Thoracic aorta (tissue), 2 donors: ENCODE results near the gene AOPEP. TPM values are rescaled to one million over a fixed set of nuclear protein-coding genes. Genes with fewer than 3 reads are reported as not detected.
"Not testable (repeated sequence)": the region's sequence is repeated elsewhere in the genome, so short reads cannot be mapped to it uniquely, and the experiment has no call there.

Experiments
- ATAC-seq: fragments of 150-250 bp; one replicate; pipeline ENCODE4 v1.8.0; 2017; ENCODE audit warnings: low read depth; ENCODE audit not compliant: insufficient number of reproducible peaks, low FRiP score
- DNase-seq: peaks from one replicate; pipeline ENCODE4 v3.0.0-alpha.2; 2020; ENCODE audit warnings: low spot score
- H3K27ac ChIP-seq, 2 donors: fragments of 200-600 bp; sonication (generic); 1 replicate in 1 of 2; 2 replicates in 1 of 2; pipeline ENCODE4 v1.5.1; 2016; ENCODE audit warnings: mild to moderate bottlenecking in 2 of 2, moderate library complexity in 2 of 2
- H3K27me3 ChIP-seq: fragments of 200-600 bp; sonication (generic); replicated peaks from 2 replicates; pipeline ENCODE4 v1.6.0; 2016; ENCODE audit warnings: mild to moderate bottlenecking; ENCODE audit not compliant: insufficient read depth
- H3K36me3 ChIP-seq: fragments of 200-600 bp; sonication (generic); one replicate; pipeline ENCODE4 v1.5.1; 2016
- H3K4me1 ChIP-seq, 2 donors: fragments of 200-600 bp; sonication (generic); 1 replicate in 1 of 2; 2 replicates in 1 of 2; pipeline versions ENCODE4 v1.5.1 to v1.6.0; 2016; ENCODE audit warnings: low read depth in 2 of 2, mild to moderate bottlenecking in 1 of 2; ENCODE audit not compliant: control insufficient read depth in 1 of 2
- H3K4me3 ChIP-seq: fragments of 200-600 bp; sonication (generic); 2 replicates; pipeline ENCODE4 v1.5.1; 2016; ENCODE audit warnings: mild to moderate bottlenecking
- H3K9me3 ChIP-seq: fragments of 200-600 bp; sonication (generic); 2 replicates; pipeline ENCODE4 v1.5.1; 2016
- CTCF ChIP-seq: fragments of 200-600 bp; sonication (generic); IDR thresholded peaks from one replicate; pipeline ENCODE4 v1.5.1; 2019; ENCODE audit warnings: antibody characterized with exemption
- total RNA-seq, 2 donors: library from RNA; depleted of rRNA; stranded (reverse); fragments of >200 nt; gene quantifications; one replicate each; pipeline versions ENCODE4 v1.1.0 to v1.2.3, GENCODE V29; 2016

The AOPEP gene
- total RNA-seq, 2 donors from 2014 or later = 494 to 668 TPM

DNA sequence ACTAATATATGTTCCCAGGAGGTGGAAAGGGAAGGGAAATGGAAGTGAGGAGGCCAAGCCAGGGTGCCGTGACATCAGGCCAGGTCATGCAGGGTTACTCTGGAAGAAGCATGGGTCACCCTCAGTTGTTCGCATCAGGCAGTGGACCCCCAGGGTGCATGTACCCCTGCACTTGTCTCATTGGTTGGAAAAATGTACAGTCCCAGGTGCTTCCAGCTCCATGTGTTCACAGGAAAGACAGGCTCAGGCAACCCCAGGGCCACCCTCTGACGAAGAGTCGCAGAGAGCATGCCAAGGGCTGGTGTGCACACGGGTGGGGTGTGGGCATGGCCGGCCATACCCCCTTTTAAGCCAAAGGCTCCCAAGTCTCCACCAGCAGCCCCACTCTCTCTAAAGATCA lies 208.9 kb downstream of the AOPEP start:
- TF ChIP-seq CTCF = no peak
- Histone ChIP-seq H3K27ac (peak overlapping the region; percentile 49 to 56), H3K27me3 (no peaks in the 10 kb centered on the region), H3K4me3 (no peak overlapping the region), H3K4me1 (peaks cover 34 to 71% of the 10 kb centered on the region in 2 donors), H3K9me3 (no peaks in the 10 kb centered on the region), H3K36me3 (no peaks in the 10 kb centered on the region)
- no peak for ATAC-seq
- DNase-seq = no peak

- no peak for DNase-seq
- H3K9me3 ChIP-seq = no peaks in the 10 kb centered on the region
- no peak for ATAC-seq
- TF ChIP-seq CTCF = no peak
- H3K27me3 ChIP-seq = no peaks in the 10 kb centered on the region
- H3K4me1 ChIP-seq = peaks cover 33 to 69% of the 10 kb centered on the region in 2 donors
- no peak overlapping the region for H3K4me3 ChIP-seq
- no peaks in the 10 kb centered on the region for H3K36me3 ChIP-seq
- peak overlapping the region; percentile 48 to 49 for H3K27ac ChIP-seq
Observed at GRCh38 chr9:94936419-94936818, 209.9 kb downstream of the AOPEP start.

DNA sequence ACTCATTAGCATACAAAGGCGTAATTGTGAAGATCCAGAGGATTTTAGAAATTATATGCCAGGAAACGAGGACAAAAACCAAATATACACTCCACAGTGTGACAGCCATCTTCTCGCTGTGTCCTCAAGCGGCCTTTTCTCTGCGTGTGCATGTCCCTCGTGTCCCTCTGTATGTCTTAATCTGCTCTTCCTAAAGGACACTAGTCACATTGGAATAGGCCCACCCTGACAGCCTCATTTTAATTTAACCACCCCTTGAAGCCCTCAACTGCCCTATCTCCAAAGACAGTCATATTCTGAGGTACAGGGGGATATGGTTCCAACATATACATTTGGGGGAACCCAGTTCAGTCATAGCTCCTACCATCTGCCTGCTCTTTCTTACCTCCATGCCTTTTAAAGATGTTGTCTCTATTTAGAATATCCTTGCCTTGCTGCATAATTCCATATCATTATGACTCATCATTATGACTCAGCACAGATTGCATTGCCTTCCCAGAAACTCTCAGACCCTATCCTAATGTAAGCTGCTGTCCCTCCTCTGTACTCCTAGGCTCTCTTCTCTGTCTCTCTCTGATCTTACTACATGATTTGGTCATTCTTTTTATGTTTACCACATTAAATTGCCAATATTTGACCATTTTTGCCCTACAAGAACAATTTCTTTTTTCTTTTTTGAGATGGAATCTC lies 210.9 kb downstream of the AOPEP start:
- Histone ChIP-seq H3K4me3 (no peak overlapping the region), H3K36me3 (no peaks in the 10 kb centered on the region), H3K4me1 (peaks cover 27 to 69% of the 10 kb centered on the region in 2 donors), H3K27me3 (no peaks in the 10 kb centered on the region), H3K9me3 (no peaks in the 10 kb centered on the region), H3K27ac (peak overlapping the region in 1 of 2 donors; percentile 48)
- TF ChIP-seq CTCF = no peak
- DNase-seq = no peak
- no peak for ATAC-seq

DNA sequence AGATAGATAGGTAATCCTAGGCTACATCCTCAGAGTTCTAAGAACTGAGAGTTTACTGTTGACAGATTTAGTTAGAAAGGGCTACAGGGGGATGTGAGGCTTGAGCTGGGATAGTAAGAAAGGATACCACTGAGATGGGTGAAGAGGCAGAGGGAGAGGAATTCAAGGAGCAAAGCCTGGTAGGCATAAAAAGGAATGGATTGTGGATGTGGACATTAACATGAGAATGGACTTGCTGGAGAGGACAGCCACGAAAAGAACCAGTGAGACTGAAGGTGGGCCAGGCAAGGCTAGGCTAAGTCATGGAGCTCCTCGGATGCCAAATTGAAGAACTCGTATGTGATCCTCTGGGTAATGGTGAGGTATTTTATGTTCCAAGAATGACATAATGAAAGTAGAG lies 211.9 kb downstream of the AOPEP start:
- DNase-seq (no peak), ATAC-seq (no peak)
- H3K4me3 ChIP-seq = no peak overlapping the region
- H3K27ac ChIP-seq = peak overlapping the region in 1 of 2 donors; percentile 48
- H3K9me3 ChIP-seq = no peaks in the 10 kb centered on the region
- H3K4me1 ChIP-seq = peaks cover 20 to 60% of the 10 kb centered on the region in 2 donors
- no peaks in the 10 kb centered on the region for H3K27me3 ChIP-seq
- H3K36me3 ChIP-seq = no peaks in the 10 kb centered on the region
- no peak for TF ChIP-seq CTCF

DNA sequence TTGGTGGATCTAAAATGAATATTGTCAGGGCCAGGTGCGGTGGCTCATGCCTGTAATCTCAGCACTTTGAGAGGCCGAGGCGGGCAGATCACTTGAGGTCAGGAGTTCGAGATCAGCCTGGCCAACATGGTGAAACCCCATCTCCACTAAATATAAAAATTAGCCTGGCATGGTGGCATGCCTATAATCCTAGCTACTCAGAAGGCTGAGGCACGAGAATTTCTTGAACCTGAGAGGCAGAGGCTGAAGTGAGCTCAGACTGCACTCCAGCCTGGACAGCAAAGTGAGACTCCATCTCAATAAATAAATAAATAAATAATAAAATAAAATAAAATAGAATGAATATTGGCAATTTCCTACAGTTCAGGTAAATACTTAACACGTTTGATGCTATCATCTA lies 213.8 kb downstream of the AOPEP start:
- not testable (repeated sequence) for DNase-seq, ATAC-seq, H3K4me3 ChIP-seq, H3K27ac ChIP-seq, H3K9me3 ChIP-seq, H3K36me3 ChIP-seq, H3K27me3 ChIP-seq
- peaks cover 22 to 62% of the 10 kb centered on the region in 2 donors for H3K4me1 ChIP-seq
